Measurements from ENCODE around the gene HSPA12B.
A peak's percentile ranks its signal among the peaks of the same experiment; 100 is the strongest.

Gene HSPA12B

DNA sequence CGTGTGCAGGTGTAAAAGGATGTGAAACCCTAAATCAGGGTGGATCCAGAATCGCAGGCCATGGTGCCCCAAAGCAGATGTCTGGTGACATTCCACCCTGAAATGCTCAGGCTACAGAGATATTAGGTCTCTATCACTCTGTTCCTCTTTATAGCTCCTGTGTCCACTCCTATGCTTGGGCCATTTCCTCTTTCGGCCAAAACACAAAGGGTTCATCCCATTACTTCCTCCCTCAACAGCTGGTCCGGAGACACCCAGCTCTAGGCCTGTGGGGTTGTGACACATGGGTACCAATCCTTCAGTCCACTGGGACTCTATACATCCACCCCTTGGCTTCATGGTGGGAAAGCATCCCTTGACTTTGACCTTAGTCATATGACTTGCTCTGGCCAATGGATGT is 18.4 kb upstream of the HSPA12B start:
- Histone ChIP-seq H3K4me3 (no peak overlapping the region), H3K9me3 (no peaks in the 10 kb centered on the region), H3K36me3 (no peaks in the 10 kb centered on the region), H4K20me1 (no peaks in the 10 kb centered on the region), H3K27ac (no peak overlapping the region), H3K4me1 (peaks cover 20% of the 10 kb centered on the region), H3K9ac (no peak overlapping the region), H3K4me2 (no peak overlapping the region), H3K27me3 (no peaks in the 10 kb centered on the region)
- TF ChIP-seq Cebpa-rat (IDR thresholded peaks at IDR 0.05): no peak

GRCh38 chr20:3716195-3716834 is 16.2 kb upstream of the HSPA12B start:
- no peaks in the 10 kb centered on the region for H3K36me3 ChIP-seq
- no peak overlapping the region for H3K4me3 ChIP-seq
- no peaks in the 10 kb centered on the region for H3K27me3 ChIP-seq
- H3K9me3 ChIP-seq: no peaks in the 10 kb centered on the region
- no peak for TF ChIP-seq Cebpa-rat (IDR thresholded peaks at IDR 0.05)
- H3K4me1 ChIP-seq: peaks cover 30% of the 10 kb centered on the region
- H4K20me1 ChIP-seq: no peaks in the 10 kb centered on the region
- H3K9ac ChIP-seq: no peak overlapping the region
- no peak overlapping the region for H3K27ac ChIP-seq
- H3K4me2 ChIP-seq: no peak overlapping the region

GRCh38 chr20:3719046-3719445 is 13.4 kb upstream of the HSPA12B start:
- H3K4me3 ChIP-seq: no peak overlapping the region
- H3K27me3 ChIP-seq: no peaks in the 10 kb centered on the region
- peaks cover 23% of the 10 kb centered on the region for H3K4me1 ChIP-seq
- no peak overlapping the region for H3K9ac ChIP-seq
- no peaks in the 10 kb centered on the region for H3K36me3 ChIP-seq
- no peak overlapping the region for H3K27ac ChIP-seq
- no peak overlapping the region for H3K4me2 ChIP-seq
- no peaks in the 10 kb centered on the region for H3K9me3 ChIP-seq
- no peak for TF ChIP-seq Cebpa-rat (IDR thresholded peaks at IDR 0.05)
- no peaks in the 10 kb centered on the region for H4K20me1 ChIP-seq

DNA sequence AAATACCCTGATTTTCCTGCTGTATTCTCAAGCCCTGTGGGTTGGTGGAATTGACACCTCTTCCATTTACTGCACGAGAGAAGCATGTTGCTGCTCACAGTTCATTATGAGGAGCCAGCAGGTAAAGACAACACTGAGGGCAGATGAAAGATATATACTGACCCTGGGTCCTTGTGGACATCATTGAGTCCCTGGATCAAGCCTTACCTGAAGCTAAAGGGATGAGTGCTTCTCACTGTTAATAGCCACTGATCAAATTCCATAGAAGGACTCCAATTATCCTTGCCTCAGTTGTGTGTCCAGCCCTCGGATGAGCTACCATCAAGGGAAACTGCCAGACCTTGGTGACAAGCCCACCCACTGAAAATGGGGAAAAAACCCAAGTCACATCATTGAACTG is 12.4 kb upstream of the HSPA12B start:
- Histone ChIP-seq H3K9me3 (no peaks in the 10 kb centered on the region), H3K27me3 (no peaks in the 10 kb centered on the region), H3K27ac (no peak overlapping the region), H3K36me3 (no peaks in the 10 kb centered on the region), H3K4me3 (no peak overlapping the region), H4K20me1 (no peaks in the 10 kb centered on the region), H3K4me1 (peaks cover 23% of the 10 kb centered on the region), H3K4me2 (peak overlapping the region; percentile 49), H3K9ac (no peak overlapping the region)
- no peak for TF ChIP-seq Cebpa-rat (IDR thresholded peaks at IDR 0.05)

DNA sequence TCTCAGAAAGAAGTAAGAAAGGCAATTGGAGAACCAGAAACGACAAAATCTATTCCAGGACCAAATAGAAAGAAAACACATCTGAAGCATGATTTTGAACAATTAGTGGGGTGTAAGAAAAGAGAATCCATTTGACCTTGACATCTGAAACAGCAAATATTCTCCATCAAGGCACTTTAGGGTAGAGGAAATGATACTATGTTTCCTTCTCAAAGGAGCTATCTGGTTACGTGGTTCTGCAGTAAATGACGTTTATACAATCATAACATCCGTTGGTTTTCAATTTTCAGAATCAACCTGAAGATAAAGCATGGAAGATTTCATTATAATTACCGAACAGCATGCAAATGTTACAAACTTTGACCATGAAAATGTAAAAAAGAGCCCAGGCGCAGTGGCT is 11.9 kb upstream of the HSPA12B start:
- Histone ChIP-seq H3K4me1 (peaks cover 23% of the 10 kb centered on the region), H3K4me2 (peak overlapping the region; percentile 49), H3K9me3 (no peaks in the 10 kb centered on the region), H3K27ac (no peak overlapping the region), H3K27me3 (no peaks in the 10 kb centered on the region), H3K4me3 (no peak overlapping the region), H3K36me3 (no peaks in the 10 kb centered on the region), H3K9ac (no peak overlapping the region), H4K20me1 (no peaks in the 10 kb centered on the region)
- no peak for TF ChIP-seq Cebpa-rat (IDR thresholded peaks at IDR 0.05)

- no peak overlapping the region for H3K27ac ChIP-seq
- H4K20me1 ChIP-seq: no peaks in the 10 kb centered on the region
- H3K9ac ChIP-seq: no peak overlapping the region
- no peaks in the 10 kb centered on the region for H3K36me3 ChIP-seq
- no peak for TF ChIP-seq Cebpa-rat (IDR thresholded peaks at IDR 0.05)
- no peaks in the 10 kb centered on the region for H3K9me3 ChIP-seq
- no peaks in the 10 kb centered on the region for H3K27me3 ChIP-seq
- H3K4me2 ChIP-seq: no peak overlapping the region
- H3K4me3 ChIP-seq: no peak overlapping the region
- H3K4me1 ChIP-seq: peaks cover 23% of the 10 kb centered on the region
These were observed 10.6 kb upstream of the HSPA12B start for GRCh38 chr20:3721912-3722311.

GRCh38 chr20:3723284-3723683 is 9.2 kb upstream of the HSPA12B start:
- Histone ChIP-seq H3K4me3 (no peak overlapping the region), H3K27me3 (no peaks in the 10 kb centered on the region), H3K9ac (no peak overlapping the region), H3K9me3 (no peaks in the 10 kb centered on the region), H3K27ac (no peak overlapping the region), H4K20me1 (no peaks in the 10 kb centered on the region), H3K4me2 (no peak overlapping the region), H3K36me3 (no peaks in the 10 kb centered on the region), H3K4me1 (peaks cover 32% of the 10 kb centered on the region)
- no peak for TF ChIP-seq Cebpa-rat (IDR thresholded peaks at IDR 0.05)

- H3K4me1 ChIP-seq: peaks cover 32% of the 10 kb centered on the region
- no peak overlapping the region for H3K27ac ChIP-seq
- no peaks in the 10 kb centered on the region for H3K27me3 ChIP-seq
- TF ChIP-seq Cebpa-rat (IDR thresholded peaks at IDR 0.05): no peak
- no peaks in the 10 kb centered on the region for H4K20me1 ChIP-seq
- no peaks in the 10 kb centered on the region for H3K36me3 ChIP-seq
- no peak overlapping the region for H3K4me3 ChIP-seq
- no peak overlapping the region for H3K9ac ChIP-seq
- H3K9me3 ChIP-seq: no peaks in the 10 kb centered on the region
- H3K4me2 ChIP-seq: no peak overlapping the region
These were observed 8.1 kb upstream of the HSPA12B start for GRCh38 chr20:3724356-3724755.

DNA sequence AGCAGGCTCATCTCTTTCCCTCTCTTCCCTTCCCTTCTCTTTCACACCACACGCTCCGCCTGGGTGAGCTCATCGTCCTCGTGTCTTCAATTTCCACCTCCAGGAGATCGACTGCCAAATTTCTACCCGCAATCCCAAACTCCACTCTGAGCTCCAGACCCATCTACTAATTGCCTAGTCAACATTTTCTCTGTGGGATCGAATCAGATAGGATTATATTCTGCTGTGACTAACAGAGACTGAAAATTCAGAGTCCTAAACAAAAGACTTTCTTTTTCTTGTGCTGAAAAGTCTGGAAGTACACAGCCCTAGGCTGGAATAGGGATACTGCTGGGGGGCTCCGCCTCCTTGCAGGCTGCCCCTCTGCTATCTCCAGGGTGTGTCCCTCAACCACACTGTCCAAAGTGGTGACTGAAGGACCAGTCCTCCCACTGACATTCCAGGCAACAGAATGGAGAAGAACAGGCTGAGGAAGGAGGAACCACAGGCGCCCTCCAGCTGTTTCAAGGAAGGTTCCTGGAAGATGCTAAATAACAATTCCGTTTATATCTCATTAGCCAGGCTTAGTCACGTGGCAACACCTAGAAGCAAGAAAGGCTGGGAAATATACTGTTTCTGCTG is 5.0 kb upstream of the HSPA12B start:
- Histone ChIP-seq H3K9me3 (no peaks in the 10 kb centered on the region), H3K9ac (no peak overlapping the region), H3K4me2 (peak overlapping the region; percentile 31; the same call in 1 of the 2 replicates), H3K27me3 (peaks cover 16% of the 10 kb centered on the region), H3K4me3 (no peak overlapping the region), H4K20me1 (no peaks in the 10 kb centered on the region), H3K27ac (no peak overlapping the region), H3K36me3 (no peaks in the 10 kb centered on the region), H3K4me1 (peaks cover 32% of the 10 kb centered on the region)
- TF ChIP-seq Cebpa-rat (IDR thresholded peaks at IDR 0.05): no peak

DNA sequence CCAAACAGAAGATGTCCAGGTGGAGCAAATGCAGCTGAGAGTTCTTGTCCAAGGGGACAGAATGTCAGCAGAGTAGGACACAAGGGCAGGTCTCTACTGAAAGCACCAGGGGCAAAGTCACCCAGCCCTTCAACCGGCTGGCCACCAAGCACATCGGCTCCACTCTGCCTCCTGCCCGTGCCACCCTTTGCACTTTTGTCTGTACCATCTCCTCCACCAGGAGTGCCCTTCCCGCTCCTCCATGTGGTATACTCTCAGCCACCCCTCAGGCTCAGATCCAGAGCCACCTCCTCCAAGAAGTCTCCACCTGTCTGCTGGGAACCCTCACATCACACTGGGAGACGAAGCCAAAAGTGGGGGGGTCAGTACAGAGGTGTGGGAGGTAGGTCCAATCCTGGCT is 4.1 kb upstream of the HSPA12B start:
- H3K9me3 ChIP-seq: no peaks in the 10 kb centered on the region
- H3K36me3 ChIP-seq: no peaks in the 10 kb centered on the region
- no peak overlapping the region for H3K27ac ChIP-seq
- H3K27me3 ChIP-seq: peaks cover 24% of the 10 kb centered on the region
- peaks cover 37% of the 10 kb centered on the region for H3K4me1 ChIP-seq
- no peak overlapping the region for H3K9ac ChIP-seq
- no peak overlapping the region for H3K4me3 ChIP-seq
- H4K20me1 ChIP-seq: no peaks in the 10 kb centered on the region
- peak overlapping the region; percentile 31 for H3K4me2 ChIP-seq
- no peak for TF ChIP-seq Cebpa-rat (IDR thresholded peaks at IDR 0.05)
